Panc1 (cell line): ENCODE measurements around the gene PLA2G1B. TPM values are rescaled to one million over a fixed set of nuclear protein-coding genes. Genes with fewer than 3 reads are reported as not detected.

Source experiments
- ATAC-seq: fragments of 200-7000 bp; cut with Tn5 transposase; 2 replicates; pipeline ENCODE4 v1.9.1; 2020; ENCODE audit warnings: mild to moderate bottlenecking, moderate library complexity
- BruUV-seq: library from RNA; stranded (reverse); fragments of 400-500 nt; replicated peaks from 2 replicates; lab custom pipeline; 2021; lab: Mats Ljungman, UMichigan
- CTCF ChIA-PET: fragments of 300-600 bp; sonication (Branson Sonifier 250); formaldehyde crosslinking; loops from one replicate; lab custom pipeline; 2022; ENCODE audit warnings: antibody characterized with exemption; lab: Charles Lee
- POLR2A ChIA-PET: fragments of 300-600 bp; sonication (Branson Sonifier 250); formaldehyde crosslinking; loops from one replicate; lab custom pipeline; 2022; ENCODE audit warnings: antibody characterized with exemption; lab: Charles Lee
- DNase-seq: peaks from one replicate; pipeline ENCODE4 v3.0.0-alpha.2; 2010; ENCODE audit warnings: low read depth, low spot score
- H3K27ac ChIP-seq: 2 replicates; pipeline ENCODE4 v1.5.1; 2011; ENCODE audit warnings: mild to moderate bottlenecking, low read length, inconsistent platforms
- H3K27me3 ChIP-seq: fragments of 200-500 bp; sonication (Bioruptor generic); 2 replicates; pipeline ENCODE4 v1.6.0; 2014; ENCODE audit warnings: low read length, inconsistent platforms; ENCODE audit not compliant: control insufficient read depth, insufficient read depth
- H3K36me3 ChIP-seq: fragments of 200-500 bp; sonication (Bioruptor generic); 2 replicates; pipeline ENCODE4 v1.5.1; 2014; ENCODE audit warnings: inconsistent platforms, mild to moderate bottlenecking, low read length, moderate library complexity; ENCODE audit not compliant: control insufficient read depth, insufficient read depth
- H3K4me1 ChIP-seq: 2 replicates; pipeline ENCODE4 v1.5.1; 2011; ENCODE audit warnings: inconsistent platforms, mild to moderate bottlenecking, low read length, moderate library complexity; ENCODE audit not compliant: control insufficient read depth, insufficient read depth
- H3K4me3 ChIP-seq, 2 experiments: 2 replicates each; pipeline ENCODE4 v1.5.1; 2011 to 2012; ENCODE audit warnings: low read depth in 2 of 2, low read length in 2 of 2, mild to moderate bottlenecking in 2 of 2, inconsistent platforms in 1 of 2, moderate library complexity in 1 of 2
- H3K9me3 ChIP-seq: fragments of 200-500 bp; sonication (Bioruptor generic); 2 replicates; pipeline ENCODE4 v1.5.1; 2014; ENCODE audit warnings: low read depth, mild to moderate bottlenecking, inconsistent platforms, low read length, moderate library complexity; ENCODE audit not compliant: control insufficient read depth, insufficient read depth
- POLR2AphosphoS5 ChIP-seq: IDR thresholded peaks from 2 replicates; pipeline ENCODE4 v1.6.1; 2012; ENCODE audit warnings: mild to moderate bottlenecking, low read depth, low read length, moderate library complexity
- SIN3A ChIP-seq: IDR thresholded peaks from 2 replicates; pipeline ENCODE4 v1.6.1; 2012; ENCODE audit warnings: low read depth, mild to moderate bottlenecking, low read length, moderate library complexity, borderline replicate concordance; ENCODE audit not compliant: insufficient read depth
- TCF7L2 ChIP-seq: IDR thresholded peaks from 2 replicates; pipeline ENCODE4 v1.6.1; 2011; ENCODE audit warnings: mild to moderate bottlenecking, low read depth, low read length, inconsistent platforms
- in situ Hi-C: cut with HindIII; loops from 2 replicates; pipeline ENCODE4 v1.10.0; 2016; ENCODE audit warnings: low sequenced_read_pairs, low pct_unique_long_range_greater_than_20kb
- intact Hi-C: fragments of 100-400 bp; cut with micrococcal nuclease; formaldehyde crosslinking; loops from one replicate; pipeline ENCODE4 v1.10.0; 2022; ENCODE audit not compliant: unreplicated experiment
- total RNA-seq: library from RNA; stranded (reverse); gene quantifications from one replicate; pipeline ENCODE4 v1.2.1, GENCODE V29; 2021; ENCODE audit not compliant: unreplicated experiment
- TF ChIP-seq, protein P1 (sequence below), 2 experiments: IDR thresholded peaks; 2 replicates each; pipeline ENCODE4 v1.6.1; 2011 to 2012; ENCODE audit warnings: low read depth in 2 of 2, control low read depth in 1 of 2, low read length in 1 of 2, mild to moderate bottlenecking in 1 of 2, moderate library complexity in 1 of 2; ENCODE audit not compliant: insufficient read depth in 1 of 2
- TF ChIP-seq, protein P2 (sequence below): fragments of 450-650 bp; IDR thresholded peaks from 2 replicates; pipeline ENCODE4 v1.5.1; 2017; ENCODE audit warnings: mild to moderate bottlenecking

Gene PLA2G1B
- total RNA-seq, 1 experiment from 2014 or later: 0.69 TPM

DNA sequence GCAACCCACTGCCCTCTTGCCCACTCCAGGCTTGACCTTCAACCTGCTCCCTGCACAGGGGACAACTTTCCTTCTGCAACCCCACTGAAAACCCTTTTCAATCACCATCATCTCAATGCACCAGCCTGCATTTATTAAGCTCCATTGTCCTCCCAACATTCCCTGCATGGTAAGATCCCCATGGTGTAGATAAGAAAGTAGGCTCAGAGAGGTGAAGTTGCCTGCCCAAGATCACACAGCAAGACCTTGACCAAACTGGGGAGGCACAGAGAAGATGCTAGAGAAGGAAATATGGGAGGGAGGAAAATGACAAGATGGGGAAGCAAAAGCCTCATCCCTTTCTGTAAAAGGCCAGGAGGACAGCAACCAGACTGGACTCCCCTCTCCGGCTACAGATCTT lies 31.5 kb upstream of the PLA2G1B start:
- H3K27ac ChIP-seq: no peak overlapping the region
- POLR2A ChIA-PET: no interaction called here
- intact Hi-C loops: no loop called here
- CTCF ChIA-PET: interaction anchor here (1.0 kb wide), 1 partner anchor 8 kb away, joined by 4 read pairs; no protein-coding TSS in a partner anchor
- in situ Hi-C loops: no loop called here
- DNase-seq: no peak
- no peaks in the 10 kb centered on the region for H3K27me3 ChIP-seq
- TF ChIP-seq TCF7L2 (no peak), SIN3A (no peak), POLR2AphosphoS5 (no peak)
- TF ChIP-seq, protein P1, sequence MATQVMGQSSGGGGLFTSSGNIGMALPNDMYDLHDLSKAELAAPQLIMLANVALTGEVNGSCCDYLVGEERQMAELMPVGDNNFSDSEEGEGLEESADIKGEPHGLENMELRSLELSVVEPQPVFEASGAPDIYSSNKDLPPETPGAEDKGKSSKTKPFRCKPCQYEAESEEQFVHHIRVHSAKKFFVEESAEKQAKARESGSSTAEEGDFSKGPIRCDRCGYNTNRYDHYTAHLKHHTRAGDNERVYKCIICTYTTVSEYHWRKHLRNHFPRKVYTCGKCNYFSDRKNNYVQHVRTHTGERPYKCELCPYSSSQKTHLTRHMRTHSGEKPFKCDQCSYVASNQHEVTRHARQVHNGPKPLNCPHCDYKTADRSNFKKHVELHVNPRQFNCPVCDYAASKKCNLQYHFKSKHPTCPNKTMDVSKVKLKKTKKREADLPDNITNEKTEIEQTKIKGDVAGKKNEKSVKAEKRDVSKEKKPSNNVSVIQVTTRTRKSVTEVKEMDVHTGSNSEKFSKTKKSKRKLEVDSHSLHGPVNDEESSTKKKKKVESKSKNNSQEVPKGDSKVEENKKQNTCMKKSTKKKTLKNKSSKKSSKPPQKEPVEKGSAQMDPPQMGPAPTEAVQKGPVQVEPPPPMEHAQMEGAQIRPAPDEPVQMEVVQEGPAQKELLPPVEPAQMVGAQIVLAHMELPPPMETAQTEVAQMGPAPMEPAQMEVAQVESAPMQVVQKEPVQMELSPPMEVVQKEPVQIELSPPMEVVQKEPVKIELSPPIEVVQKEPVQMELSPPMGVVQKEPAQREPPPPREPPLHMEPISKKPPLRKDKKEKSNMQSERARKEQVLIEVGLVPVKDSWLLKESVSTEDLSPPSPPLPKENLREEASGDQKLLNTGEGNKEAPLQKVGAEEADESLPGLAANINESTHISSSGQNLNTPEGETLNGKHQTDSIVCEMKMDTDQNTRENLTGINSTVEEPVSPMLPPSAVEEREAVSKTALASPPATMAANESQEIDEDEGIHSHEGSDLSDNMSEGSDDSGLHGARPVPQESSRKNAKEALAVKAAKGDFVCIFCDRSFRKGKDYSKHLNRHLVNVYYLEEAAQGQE (IDR thresholded peaks at IDR 0.05; ENCODE audit: insufficient read depth in 1 of 2, low read depth in 2 of 2, low read length in 1 of 2): no peak
- TF ChIP-seq, protein P2, sequence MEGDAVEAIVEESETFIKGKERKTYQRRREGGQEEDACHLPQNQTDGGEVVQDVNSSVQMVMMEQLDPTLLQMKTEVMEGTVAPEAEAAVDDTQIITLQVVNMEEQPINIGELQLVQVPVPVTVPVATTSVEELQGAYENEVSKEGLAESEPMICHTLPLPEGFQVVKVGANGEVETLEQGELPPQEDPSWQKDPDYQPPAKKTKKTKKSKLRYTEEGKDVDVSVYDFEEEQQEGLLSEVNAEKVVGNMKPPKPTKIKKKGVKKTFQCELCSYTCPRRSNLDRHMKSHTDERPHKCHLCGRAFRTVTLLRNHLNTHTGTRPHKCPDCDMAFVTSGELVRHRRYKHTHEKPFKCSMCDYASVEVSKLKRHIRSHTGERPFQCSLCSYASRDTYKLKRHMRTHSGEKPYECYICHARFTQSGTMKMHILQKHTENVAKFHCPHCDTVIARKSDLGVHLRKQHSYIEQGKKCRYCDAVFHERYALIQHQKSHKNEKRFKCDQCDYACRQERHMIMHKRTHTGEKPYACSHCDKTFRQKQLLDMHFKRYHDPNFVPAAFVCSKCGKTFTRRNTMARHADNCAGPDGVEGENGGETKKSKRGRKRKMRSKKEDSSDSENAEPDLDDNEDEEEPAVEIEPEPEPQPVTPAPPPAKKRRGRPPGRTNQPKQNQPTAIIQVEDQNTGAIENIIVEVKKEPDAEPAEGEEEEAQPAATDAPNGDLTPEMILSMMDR: no peak
- no peaks in the 10 kb centered on the region for H3K9me3 ChIP-seq
- no TSS peak for BruUV-seq
- no peak for ATAC-seq
- no peak overlapping the region for H3K4me3 ChIP-seq
- H3K36me3 ChIP-seq: no peaks in the 10 kb centered on the region
- H3K4me1 ChIP-seq: 0 out of 2 replicates have a peak, but pooled peaks cover 3% of the 10 kb centered on the region

DNA sequence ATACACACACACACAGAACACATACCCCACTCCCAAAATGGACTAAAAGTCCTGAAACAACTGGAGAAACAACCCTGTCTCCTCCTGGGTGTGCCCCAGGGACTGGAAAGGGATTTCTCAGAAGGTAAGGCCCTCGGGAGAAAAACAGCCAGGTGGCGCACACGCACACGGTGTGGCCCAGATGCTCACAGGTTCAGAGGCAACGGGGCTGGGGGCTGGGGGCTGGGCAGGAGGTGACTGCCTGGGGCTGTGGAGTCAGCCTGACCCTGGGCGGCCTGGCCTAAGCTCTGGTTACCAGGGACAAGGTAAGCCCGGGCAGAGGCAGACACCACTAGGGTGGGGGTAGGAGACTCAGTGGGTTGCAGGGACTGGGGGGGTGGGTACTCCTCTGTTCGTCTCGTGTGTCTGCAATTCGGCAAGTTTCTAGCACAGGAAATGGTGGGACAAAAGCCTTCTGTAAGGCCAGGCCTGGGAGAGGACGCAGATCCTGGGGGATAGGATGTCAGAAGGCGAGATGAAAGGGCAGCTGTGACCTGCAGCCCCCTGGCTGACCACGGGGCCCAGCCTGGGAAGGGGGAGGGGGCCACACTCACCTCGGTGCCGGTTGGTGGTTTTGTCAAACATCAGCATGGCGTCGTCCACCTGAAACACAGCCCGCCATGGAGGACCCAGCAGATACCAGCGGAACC lies 31.0 kb upstream of the PLA2G1B start:
- ATAC-seq: no peak
- in situ Hi-C loops: no loop called here

More for the DNA sequence above, 31.0 kb upstream of the PLA2G1B start:
- no peak for DNase-seq
- intact Hi-C loops: no loop called here
- Histone ChIP-seq H3K36me3 (no peaks in the 10 kb centered on the region), H3K27ac (no peak overlapping the region), H3K4me1 (0 out of 2 replicates have a peak, but pooled peaks cover 3% of the 10 kb centered on the region), H3K27me3 (no peaks in the 10 kb centered on the region), H3K9me3 (no peaks in the 10 kb centered on the region), H3K4me3 (no peak overlapping the region)
- TF ChIP-seq TCF7L2: no peak
- TF ChIP-seq, protein P2: peak; percentile 43
- ChIA-PET POLR2A (no interaction called here), CTCF (interaction anchor here (0.6 to 1.0 kb wide), 2 partner anchors 9 to 65 kb away, joined by 4 read pairs; no protein-coding TSS in a partner anchor)
- BruUV-seq: no TSS peak
